GM19324 (cell line): ENCODE measurements around the gene C14orf132.
"Not testable (repeated sequence)": the region's sequence is repeated elsewhere in the genome, so short reads cannot be mapped to it uniquely, and the experiment has no call there.

Experiments used
- ATAC-seq: cut with Tn5 transposase; IDR thresholded peaks from one replicate; pipeline ENCODE4 v1.9.1; 2021; ENCODE audit warnings: mild to moderate bottlenecking, moderate library complexity; ENCODE audit not compliant: unreplicated experiment, low FRiP score

Gene C14orf132

DNA sequence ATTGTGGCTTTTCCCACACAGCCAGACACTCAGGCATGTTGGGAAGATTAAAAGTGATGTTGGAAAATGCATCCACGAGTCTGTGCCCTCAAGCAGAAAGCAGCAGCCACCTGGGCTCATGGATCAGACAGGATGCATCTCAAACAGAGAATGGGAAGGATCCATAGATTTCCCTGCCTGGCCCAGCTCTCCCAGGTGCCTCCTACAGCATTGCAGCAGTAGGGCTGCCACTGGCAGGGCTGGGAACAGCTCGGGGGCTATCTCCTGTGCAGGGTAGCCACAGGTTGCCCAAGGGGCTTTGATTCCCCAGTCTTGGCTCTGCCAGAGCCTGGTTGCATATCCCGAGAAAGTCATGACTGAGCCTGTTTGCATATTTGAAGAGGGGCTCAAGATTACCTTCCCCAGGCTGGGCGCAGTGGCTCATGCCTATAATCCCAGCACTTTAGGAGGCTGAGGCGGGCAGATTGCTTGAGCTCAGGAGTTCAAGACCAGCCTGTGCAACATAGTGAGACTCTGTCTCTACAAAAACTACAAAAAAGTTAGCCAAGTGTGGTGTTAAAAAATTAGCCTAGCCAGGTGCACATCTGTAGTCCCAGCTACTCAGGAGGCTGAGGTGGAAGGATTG is 19.5 kb downstream of the C14orf132 start:
- no peak for ATAC-seq

DNA sequence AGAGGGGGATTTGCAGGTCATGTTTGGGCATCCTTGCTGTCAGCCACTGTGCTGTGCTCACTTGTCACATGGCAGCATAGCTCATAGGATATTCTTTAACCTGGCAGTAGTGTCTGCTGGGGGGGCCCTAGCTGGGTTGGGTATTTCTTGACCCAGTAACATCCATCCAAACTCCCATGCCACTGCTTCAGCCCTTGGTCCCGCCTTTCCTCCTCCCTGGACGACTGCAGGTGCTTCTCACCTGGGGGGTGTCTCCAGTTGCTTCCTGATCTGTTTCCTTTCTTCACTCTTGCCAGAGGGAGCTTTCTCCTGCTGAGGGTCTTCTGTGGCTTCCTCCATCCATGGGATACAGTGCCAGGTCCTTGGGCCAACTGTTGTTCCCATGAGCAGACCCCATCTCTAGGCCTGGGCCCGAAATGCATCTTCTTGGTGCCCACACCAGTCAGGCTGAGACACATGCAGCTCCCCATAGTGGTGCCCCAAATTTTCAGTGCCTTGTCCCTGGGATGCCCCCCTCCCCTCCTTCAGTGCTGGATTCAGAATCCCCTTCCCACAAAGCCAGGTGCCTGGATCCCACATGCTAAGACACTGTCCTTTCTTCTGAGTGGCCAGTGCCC is 20.5 kb downstream of the C14orf132 start:
- no peak for ATAC-seq

- ATAC-seq: no peak
Observed at GRCh38 chr14:96060186-96060933, 21.2 kb downstream of the C14orf132 start.

GRCh38 chr14:96062010-96062409 is 22.8 kb downstream of the C14orf132 start:
- no peak for ATAC-seq

DNA sequence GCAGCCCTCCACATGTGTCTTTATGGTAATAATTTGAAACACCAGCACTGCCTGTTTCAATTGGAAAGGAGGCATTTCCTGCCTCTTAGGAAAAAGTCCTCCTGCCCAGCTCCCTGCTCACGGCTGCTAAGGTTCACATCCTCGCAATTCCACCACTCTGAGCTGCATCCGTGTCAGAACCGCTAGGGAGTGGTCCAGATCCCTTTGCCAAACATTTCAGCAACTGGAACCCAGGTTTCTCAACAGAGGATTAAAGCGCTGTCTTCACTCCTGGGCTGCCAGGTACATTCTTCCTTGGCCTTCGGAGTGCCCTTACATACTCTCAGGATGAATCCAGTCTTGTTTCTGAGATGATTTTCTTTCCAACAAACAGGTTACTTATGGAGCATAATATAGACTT is 23.3 kb downstream of the C14orf132 start:
- no peak for ATAC-seq

- ATAC-seq: no peak
Observed at GRCh38 chr14:96064866-96065265, 25.7 kb downstream of the C14orf132 start.

DNA sequence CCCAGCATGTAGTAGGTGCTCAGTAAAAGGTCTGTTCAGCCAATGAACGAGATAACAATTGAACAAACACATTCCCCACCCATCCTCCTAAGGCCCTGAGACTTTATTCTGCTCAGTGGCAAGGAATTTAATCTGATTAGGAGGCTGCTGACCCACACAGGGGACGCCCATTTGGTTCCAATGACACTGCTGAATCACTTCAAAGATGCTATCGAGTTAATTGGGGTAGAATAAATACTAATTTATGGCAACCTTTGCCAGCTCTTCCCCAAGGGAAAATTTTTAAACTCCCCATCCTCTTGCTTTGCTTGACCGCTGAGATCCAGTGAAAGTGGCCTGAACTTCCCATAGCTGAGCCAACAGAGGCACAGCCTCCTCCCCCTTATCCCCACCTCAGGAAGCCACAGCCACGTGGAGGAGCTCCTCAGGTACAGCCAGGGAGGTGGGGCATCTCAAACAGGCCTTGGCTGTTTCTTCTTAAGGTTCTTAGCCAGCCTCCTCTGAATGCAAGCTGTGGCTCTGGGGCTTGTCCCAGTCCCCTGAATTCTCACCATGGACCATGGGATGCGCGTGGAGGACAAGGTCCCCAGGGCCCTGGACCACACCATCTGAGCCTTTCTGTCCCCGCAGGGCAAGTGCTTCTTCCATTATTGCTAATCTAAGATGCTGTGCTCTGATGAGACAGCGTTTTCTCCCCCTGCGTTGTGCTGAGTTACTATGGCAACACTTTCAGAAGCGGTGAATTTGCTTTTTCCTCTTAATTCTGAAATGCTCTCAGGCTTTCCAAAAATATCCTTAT is 26.7 kb downstream of the C14orf132 start:
- ATAC-seq: no peak

DNA sequence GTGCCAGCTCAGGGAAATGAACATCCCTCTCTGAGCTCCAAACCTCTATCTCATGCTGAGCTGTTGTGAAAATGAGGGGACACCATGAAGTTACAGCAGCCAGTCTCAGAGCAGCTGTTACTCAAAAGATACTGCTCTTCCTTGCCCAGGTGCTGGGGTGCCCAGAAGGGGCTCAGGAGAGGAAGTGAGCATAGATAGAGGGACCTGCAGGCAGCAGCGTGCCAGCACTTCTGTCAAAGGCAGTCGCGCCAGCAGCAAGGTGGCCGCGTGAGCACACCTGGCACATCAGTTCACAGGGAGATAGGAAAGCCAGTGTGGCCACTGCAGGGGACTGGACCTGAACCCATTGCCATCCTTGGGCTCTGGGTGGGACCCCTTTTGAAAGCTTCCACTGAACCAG is 27.8 kb downstream of the C14orf132 start:
- ATAC-seq: no peak

- ATAC-seq: no peak
Observed at GRCh38 chr14:96067985-96068930, 29.1 kb downstream of the C14orf132 start.

GRCh38 chr14:96069421-96069820 is 30.3 kb downstream of the C14orf132 start:
- ATAC-seq: no peak

DNA sequence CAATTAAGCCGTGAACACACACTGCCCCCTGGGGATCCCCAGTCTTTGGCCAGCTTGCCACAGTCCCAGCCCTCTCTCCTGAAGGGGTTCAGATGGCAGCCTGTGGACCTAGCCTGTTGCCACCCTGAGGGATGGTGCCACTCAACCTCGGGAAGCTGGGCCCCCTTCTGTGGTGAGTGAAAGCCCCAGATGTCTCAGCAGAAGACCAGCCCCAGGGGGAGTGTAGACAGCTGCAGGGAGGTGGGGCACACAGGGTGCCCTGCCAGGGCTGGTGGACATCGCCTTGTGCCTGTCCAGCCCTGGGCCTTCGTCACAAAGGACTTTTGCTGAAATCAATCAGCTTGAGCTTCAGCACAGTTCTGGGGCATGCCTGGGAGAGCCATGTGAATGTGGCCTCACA is 32.4 kb downstream of the C14orf132 start:
- ATAC-seq: no peak

DNA sequence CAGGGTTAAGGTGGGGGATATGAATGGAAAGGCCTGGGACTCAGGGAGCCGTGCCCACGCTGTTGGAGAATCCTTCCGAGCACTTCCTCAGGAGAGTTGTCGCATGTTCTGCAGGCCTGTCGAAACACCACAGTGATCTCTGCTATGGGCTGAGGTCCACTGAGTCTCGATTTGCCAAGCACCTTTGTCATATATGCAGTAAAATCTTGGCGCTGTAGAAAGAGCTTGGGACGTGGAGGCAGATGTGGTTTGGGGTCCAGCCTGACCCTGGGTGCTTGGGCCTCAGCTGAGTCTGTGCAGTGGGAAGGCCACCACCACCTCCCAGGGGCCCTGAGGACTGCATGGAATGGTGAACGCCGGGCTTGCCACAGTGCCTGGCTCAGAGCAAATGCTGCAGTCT is 32.9 kb downstream of the C14orf132 start:
- no peak for ATAC-seq

GRCh38 chr14:96072746-96073145 is 33.6 kb downstream of the C14orf132 start:
- no peak for ATAC-seq

GRCh38 chr14:96073260-96074039 is 34.3 kb downstream of the C14orf132 start:
- ATAC-seq: not testable (repeated sequence)

DNA sequence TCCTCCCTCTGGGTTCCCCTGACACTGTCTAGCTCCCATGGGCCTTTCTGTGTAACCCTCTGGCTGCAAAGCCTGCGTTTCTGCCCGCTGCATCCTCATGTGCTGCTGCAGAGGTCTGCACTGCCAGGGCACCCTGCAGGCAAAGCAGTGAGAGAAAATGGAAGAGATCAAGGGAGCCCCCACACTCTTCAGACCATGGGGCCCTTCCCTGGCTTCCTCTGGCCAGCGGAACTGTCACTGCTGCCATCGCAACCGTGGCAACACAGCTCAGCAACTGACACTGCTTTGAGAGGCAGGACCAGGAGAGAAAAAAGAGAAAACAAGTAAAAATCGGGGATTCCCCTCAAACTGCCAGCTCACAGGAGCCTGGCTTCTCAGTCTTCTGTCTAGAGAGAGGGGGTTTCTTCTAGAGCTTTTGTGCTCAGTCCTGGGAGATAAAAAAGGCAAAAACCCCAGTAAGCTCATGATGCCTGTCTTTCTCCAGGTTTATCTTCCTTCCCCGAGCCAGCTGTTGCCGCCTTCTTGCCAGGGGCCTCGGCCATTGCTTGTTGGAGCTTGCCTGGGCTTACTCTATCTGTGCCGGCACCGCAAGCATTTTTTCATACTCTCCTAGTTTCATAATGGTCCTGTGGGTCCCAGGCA is 38.9 kb downstream of the C14orf132 start:
- ATAC-seq: no peak

GRCh38 chr14:96078625-96079016 is 39.5 kb downstream of the C14orf132 start:
- ATAC-seq: no peak

GRCh38 chr14:96079066-96079465 is 39.9 kb downstream of the C14orf132 start:
- ATAC-seq: no peak

- no peak for ATAC-seq
Observed at GRCh38 chr14:96080571-96080970, 41.4 kb downstream of the C14orf132 start.

DNA sequence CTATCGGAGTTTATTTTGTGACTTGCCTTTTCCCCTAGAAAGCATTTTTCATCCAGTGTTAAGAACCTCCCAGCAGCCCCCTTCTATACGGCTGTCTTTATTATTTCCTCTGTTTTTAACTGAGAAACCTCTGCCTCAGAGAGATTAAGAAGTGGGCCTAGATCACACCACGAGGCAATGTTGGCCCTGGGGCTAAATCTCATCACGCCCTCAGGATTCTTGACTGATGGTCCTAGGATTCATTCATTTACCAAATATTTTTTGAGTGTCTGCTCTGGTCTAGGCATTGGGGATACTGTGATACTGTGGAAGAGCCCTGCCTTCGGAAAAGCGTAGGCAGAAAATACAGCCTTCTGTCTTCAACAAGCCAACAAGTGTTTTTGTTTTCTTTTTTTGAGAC is 42.1 kb downstream of the C14orf132 start:
- ATAC-seq: no peak
